Measurements from ENCODE around the gene TRIM9. TPM values are rescaled to one million over a fixed set of nuclear protein-coding genes. Genes with fewer than 3 reads are reported as not detected.

The TRIM9 gene
- total RNA-seq, 1 donor from 2014 or later: 8.9 TPM

DNA sequence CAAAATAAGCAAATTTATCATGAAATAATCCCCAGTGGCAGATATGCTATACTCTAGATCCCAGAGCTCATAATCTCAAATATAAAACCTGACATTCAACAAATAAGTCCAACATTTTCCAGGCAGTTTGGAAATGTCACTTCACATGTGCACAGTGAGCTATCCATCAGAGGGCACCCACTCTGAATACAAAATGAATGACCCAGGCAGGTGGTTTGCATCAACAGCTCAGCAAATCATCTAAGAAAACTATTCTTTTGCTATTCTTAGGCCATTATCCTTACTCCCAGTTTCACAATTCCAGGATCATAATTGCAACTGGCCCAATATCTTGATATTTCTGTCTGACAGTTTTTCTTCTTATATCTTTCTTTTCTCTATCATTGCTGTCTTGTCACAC, 38.5 kb downstream of the TRIM9 start:
- Mint-ChIP-seq H3K27me3 (ENCODE audit: low read depth) (no peaks in the 10 kb centered on the region), H3K4me3 (no peak overlapping the region), H3K4me1 (peaks cover 7% of the 10 kb centered on the region), H3K9me3 (no peaks in the 10 kb centered on the region), H3K36me3 (no peaks in the 10 kb centered on the region), H3K27ac (no peak overlapping the region)
- no peak for DNase-seq (ENCODE audit: low spot score in 2 of 2, unreplicated experiment in 2 of 2)
- TF ChIP-seq, protein P1, sequence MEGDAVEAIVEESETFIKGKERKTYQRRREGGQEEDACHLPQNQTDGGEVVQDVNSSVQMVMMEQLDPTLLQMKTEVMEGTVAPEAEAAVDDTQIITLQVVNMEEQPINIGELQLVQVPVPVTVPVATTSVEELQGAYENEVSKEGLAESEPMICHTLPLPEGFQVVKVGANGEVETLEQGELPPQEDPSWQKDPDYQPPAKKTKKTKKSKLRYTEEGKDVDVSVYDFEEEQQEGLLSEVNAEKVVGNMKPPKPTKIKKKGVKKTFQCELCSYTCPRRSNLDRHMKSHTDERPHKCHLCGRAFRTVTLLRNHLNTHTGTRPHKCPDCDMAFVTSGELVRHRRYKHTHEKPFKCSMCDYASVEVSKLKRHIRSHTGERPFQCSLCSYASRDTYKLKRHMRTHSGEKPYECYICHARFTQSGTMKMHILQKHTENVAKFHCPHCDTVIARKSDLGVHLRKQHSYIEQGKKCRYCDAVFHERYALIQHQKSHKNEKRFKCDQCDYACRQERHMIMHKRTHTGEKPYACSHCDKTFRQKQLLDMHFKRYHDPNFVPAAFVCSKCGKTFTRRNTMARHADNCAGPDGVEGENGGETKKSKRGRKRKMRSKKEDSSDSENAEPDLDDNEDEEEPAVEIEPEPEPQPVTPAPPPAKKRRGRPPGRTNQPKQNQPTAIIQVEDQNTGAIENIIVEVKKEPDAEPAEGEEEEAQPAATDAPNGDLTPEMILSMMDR (IDR thresholded peaks at IDR 0.05; ENCODE audit: unreplicated experiment): no peak

DNA sequence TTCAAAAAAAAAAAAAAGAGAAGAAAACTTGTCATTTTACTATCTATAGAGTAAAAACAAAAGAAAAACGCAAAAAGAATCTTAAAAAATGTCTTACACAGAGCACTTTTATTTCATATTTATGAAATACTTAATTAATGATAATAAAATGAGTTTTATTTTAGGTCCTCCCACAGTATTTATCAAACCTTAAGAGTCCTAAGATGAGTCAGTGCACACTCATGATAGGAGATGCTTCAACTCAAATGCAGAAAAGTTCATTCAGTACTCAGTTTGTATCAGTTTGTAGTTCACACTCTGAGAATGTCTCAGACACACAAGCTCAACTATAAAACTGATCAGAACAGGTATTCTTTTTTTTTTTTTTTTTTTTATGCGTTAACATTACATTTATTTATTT, 41.7 kb downstream of the TRIM9 start:
- no peak overlapping the region for H3K4me3 Mint-ChIP-seq
- H3K9me3 Mint-ChIP-seq: peaks cover 9% of the 10 kb centered on the region
- H3K36me3 Mint-ChIP-seq: no peaks in the 10 kb centered on the region
- peaks cover 5% of the 10 kb centered on the region for H3K4me1 Mint-ChIP-seq
- no peak overlapping the region for H3K27ac Mint-ChIP-seq
- no peak for DNase-seq (ENCODE audit: low spot score in 2 of 2, unreplicated experiment in 2 of 2)
- TF ChIP-seq, protein P1 (IDR thresholded peaks at IDR 0.05; ENCODE audit: unreplicated experiment): no peak
- H3K27me3 Mint-ChIP-seq (ENCODE audit: low read depth): no peaks in the 10 kb centered on the region

DNA sequence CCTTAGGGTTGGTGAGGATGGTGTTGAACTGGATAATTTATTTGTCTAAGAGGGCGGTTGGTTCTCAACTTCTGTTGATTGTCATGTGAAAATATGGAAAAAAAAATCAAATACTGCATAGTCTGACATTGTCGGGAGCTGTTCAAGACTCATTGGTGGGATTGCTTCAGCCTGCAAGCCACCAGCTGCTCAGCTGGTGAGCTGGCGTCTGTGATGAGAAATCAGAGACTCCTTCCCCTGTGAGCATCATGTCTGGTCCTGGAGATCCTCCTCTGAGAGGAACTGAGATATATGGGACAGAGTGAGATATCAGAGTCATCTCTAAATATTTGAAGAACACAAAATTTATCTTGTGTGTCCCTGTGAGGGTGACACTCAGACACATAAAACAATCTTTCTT, 49.9 kb downstream of the TRIM9 start:
- H3K4me1 Mint-ChIP-seq: no peaks in the 10 kb centered on the region
- peaks cover 15% of the 10 kb centered on the region for H3K27me3 Mint-ChIP-seq (ENCODE audit: low read depth)
- no peak overlapping the region for H3K27ac Mint-ChIP-seq
- DNase-seq (ENCODE audit: low spot score in 2 of 2, unreplicated experiment in 2 of 2): no peak
- peaks cover 3% of the 10 kb centered on the region for H3K9me3 Mint-ChIP-seq
- H3K4me3 Mint-ChIP-seq: no peak overlapping the region
- TF ChIP-seq, protein P1 (IDR thresholded peaks at IDR 0.05; ENCODE audit: unreplicated experiment): no peak
- no peaks in the 10 kb centered on the region for H3K36me3 Mint-ChIP-seq

DNA sequence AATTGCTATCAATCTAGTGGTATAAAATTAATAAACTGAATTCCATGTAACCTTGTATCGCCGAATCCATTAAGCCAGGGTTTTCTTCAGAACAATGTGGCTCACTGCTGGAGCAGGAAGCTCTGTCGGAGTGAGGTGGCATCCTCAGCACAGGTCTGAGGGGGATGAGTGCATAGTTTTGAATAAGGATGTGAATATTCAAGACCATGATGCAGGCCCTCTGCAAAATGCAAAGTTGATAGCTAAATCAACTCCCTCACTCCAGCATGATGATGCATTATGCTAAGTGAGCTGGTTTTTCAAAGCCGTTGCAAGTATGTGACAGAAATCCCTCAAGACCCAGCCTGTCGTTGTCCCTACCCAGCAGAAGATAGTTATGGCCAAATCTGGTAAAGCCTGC, 53.0 kb downstream of the TRIM9 start:
- TF ChIP-seq, protein P1 (IDR thresholded peaks at IDR 0.05; ENCODE audit: unreplicated experiment): no peak
- Mint-ChIP-seq H3K4me3 (no peak overlapping the region), H3K36me3 (no peaks in the 10 kb centered on the region), H3K27ac (no peak overlapping the region), H3K4me1 (no peaks in the 10 kb centered on the region), H3K27me3 (ENCODE audit: low read depth) (peaks cover 16% of the 10 kb centered on the region), H3K9me3 (no peaks in the 10 kb centered on the region)
- no peak for DNase-seq (ENCODE audit: low spot score in 2 of 2, unreplicated experiment in 2 of 2)

DNA sequence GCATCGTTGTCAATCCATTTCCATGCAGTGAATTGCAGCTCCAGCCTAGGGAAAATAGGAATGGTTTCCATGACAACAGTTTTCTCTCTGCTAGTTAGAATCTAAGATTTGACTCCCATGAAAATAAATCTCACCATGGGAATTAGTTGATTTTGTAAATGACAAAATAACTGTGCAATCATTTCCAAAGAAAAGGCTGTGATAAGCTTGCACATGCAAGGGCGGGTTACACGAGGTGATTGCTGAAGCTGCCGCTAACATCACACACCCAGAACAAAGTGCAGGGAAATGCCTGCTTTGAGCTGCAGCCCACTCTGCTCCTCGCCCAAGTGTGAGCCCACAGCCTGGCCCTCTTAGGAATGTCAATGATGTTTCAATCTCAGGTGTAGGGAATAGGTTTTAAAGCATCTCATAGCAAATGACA, 53.8 kb downstream of the TRIM9 start:
- TF ChIP-seq, protein P1 (IDR thresholded peaks at IDR 0.05; ENCODE audit: unreplicated experiment): no peak

DNA sequence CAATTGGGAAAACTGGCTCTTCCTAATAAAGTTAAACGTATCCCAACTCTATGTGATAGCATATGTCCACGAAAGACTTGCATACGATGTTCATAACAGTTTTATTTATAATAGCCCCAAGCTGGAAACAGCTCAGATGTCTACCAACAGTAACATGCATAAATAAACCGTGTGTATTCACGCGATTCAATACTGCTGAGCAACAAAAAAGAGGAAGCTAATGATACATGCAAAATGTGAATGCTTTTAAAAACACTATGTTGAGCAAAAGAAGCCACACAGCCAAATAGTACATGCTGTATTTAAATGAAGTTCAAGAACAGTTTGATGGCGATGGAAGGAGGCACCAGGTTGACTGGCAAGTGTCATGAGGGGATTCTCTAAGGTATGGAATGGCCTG, 55.7 kb downstream of the TRIM9 start:
- Mint-ChIP-seq H3K4me3 (no peak overlapping the region), H3K36me3 (no peaks in the 10 kb centered on the region), H3K9me3 (peaks cover 7% of the 10 kb centered on the region), H3K27ac (no peak overlapping the region), H3K27me3 (ENCODE audit: low read depth) (peaks cover 16% of the 10 kb centered on the region), H3K4me1 (no peaks in the 10 kb centered on the region)
- no peak for DNase-seq (ENCODE audit: low spot score in 2 of 2, unreplicated experiment in 2 of 2)
- TF ChIP-seq, protein P1 (IDR thresholded peaks at IDR 0.05; ENCODE audit: unreplicated experiment): no peak

More for the DNA sequence above, 53.8 kb downstream of the TRIM9 start:
- peaks cover 16% of the 10 kb centered on the region for H3K27me3 Mint-ChIP-seq (ENCODE audit: low read depth)
- no peak for DNase-seq (ENCODE audit: low spot score in 2 of 2, unreplicated experiment in 2 of 2)
- H3K4me3 Mint-ChIP-seq: no peak overlapping the region
- H3K4me1 Mint-ChIP-seq: no peaks in the 10 kb centered on the region
- H3K9me3 Mint-ChIP-seq: peaks cover 2% of the 10 kb centered on the region
- H3K27ac Mint-ChIP-seq: no peak overlapping the region
- no peaks in the 10 kb centered on the region for H3K36me3 Mint-ChIP-seq

Measured in mesothelial cell of epicardium (in vitro differentiated cells).